Lower leg skin (tissue), 3 donors: ENCODE results near the gene BUB3.

ENCODE experiments used
- CTCF ChIP-seq, 3 donors: fragments of 450-650 bp; IDR thresholded peaks; one replicate each; pipeline ENCODE4 v1.5.1; 2016; ENCODE audit warnings: antibody characterized with exemption in 3 of 3, mild to moderate bottlenecking in 3 of 3, moderate library complexity in 2 of 3
- POLR2A ChIP-seq, 2 donors: fragments of 450-650 bp; IDR thresholded peaks; one replicate each; pipeline ENCODE4 v1.6.1; 2016 to 2017; ENCODE audit warnings: antibody characterized with exemption in 2 of 2, mild to moderate bottlenecking in 1 of 2, moderate library complexity in 1 of 2

- TF ChIP-seq POLR2A (IDR thresholded peaks at IDR 0.05) (no peak), CTCF (IDR thresholded peaks at IDR 0.05) (no peak)
These were observed 28.0 kb upstream of the BUB3 start for GRCh38 chr10:123126246-123126645.
